ENCODE measurements around the gene MIGA1.

- no peak for TF ChIP-seq POLR2A (IDR thresholded peaks at IDR 0.05)
- no peak for TF ChIP-seq CTCF (IDR thresholded peaks at IDR 0.05)
Observed at GRCh38 chr1:77858725-77859124, 79.3 kb downstream of the MIGA1 start.
